K562 (cell line): ENCODE results near the gene SCRG1. TPM values are rescaled to one million over a fixed set of nuclear protein-coding genes. Genes with fewer than 3 reads are reported as not detected.

ENCODE experiments used
- BCL6 ChIP-seq: fragments of 250-450 bp; sonication (Bioruptor Pico); IDR thresholded peaks from 2 replicates; pipeline ENCODE4 v1.4.0; 2020
- JUNB ChIP-seq: fragments of 450-650 bp; formaldehyde crosslinking; conservative IDR thresholded peaks from 2 replicates; pipeline ENCODE4 v1.4.0; 2020; ENCODE audit warnings: mild to moderate bottlenecking
- KDM1A ChIP-seq, 2 experiments: fragments of 450-650 bp; IDR thresholded peaks; 2 replicates each; pipeline ENCODE4 v1.6.1; 2016; ENCODE audit warnings: mild to moderate bottlenecking in 2 of 2
- KDM2B ChIP-seq: fragments of 250-450 bp; sonication (Bioruptor Pico); IDR thresholded peaks from 2 replicates; pipeline ENCODE4 v1.8.0; 2021; ENCODE audit warnings: mild to moderate bottlenecking, moderate library complexity
- PCBP1 ChIP-seq: fragments of 200-400 bp; formaldehyde crosslinking; IDR thresholded peaks from 2 replicates; pipeline ENCODE4 v1.6.1; 2018; ENCODE audit warnings: mild to moderate bottlenecking, low read depth, low read length; ENCODE audit not compliant: poor library complexity, severe bottlenecking
- PHTF2 ChIP-seq: fragments of 250-450 bp; sonication (Bioruptor Pico); IDR thresholded peaks from 2 replicates; pipeline ENCODE4 v1.5.0; 2021; ENCODE audit warnings: mild to moderate bottlenecking
- PRMT5 ChIP-seq: sonication (generic); formaldehyde crosslinking; IDR thresholded peaks from 2 replicates; pipeline ENCODE4 v1.5.0; 2020; ENCODE audit warnings: missing genetic modification reagents
- SIN3A ChIP-seq, 2 experiments: fragments of 150-350 bp in 1 of 2; IDR thresholded peaks; 2 replicates each; pipeline ENCODE4 v1.6.1; 2011 to 2016; ENCODE audit warnings: borderline replicate concordance in 2 of 2, low read depth in 2 of 2, low read length in 2 of 2, mild to moderate bottlenecking in 2 of 2, moderate library complexity in 2 of 2; ENCODE audit not compliant: control insufficient read depth in 1 of 2
- STAT6 ChIP-seq: sonication (generic); formaldehyde crosslinking; IDR thresholded peaks from 2 replicates; pipeline ENCODE4 v1.8.1; 2023; ENCODE audit warnings: mild to moderate bottlenecking, missing genetic modification reagents
- TBL1XR1 ChIP-seq, 2 experiments: IDR thresholded peaks; 2 replicates each; pipeline ENCODE4 v1.6.1; 2012; ENCODE audit warnings: improper control_type of control experiment in 2 of 2, low read length in 2 of 2, mild to moderate bottlenecking in 1 of 2
- UBTF ChIP-seq, 2 experiments: IDR thresholded peaks; 2 replicates each; pipeline ENCODE4 v1.6.1; 2012; ENCODE audit warnings: improper control_type of control experiment in 2 of 2, low read depth in 2 of 2, low read length in 2 of 2, borderline replicate concordance in 1 of 2
- ZC3H8 ChIP-seq: fragments of 450-650 bp; IDR thresholded peaks from 2 replicates; pipeline ENCODE4 v1.6.1; 2017
- ZFP36 ChIP-seq: fragments of 150-350 bp; IDR thresholded peaks from 2 replicates; pipeline ENCODE4 v1.6.1; 2018; ENCODE audit warnings: low read length, low read depth; ENCODE audit not compliant: partially characterized antibody
- ZNF124 ChIP-seq: sonication (generic); formaldehyde crosslinking; IDR thresholded peaks from 2 replicates; pipeline ENCODE4 v1.8.1; 2022; ENCODE audit warnings: missing genetic modification reagents
- ZNF175 ChIP-seq: fragments of 200-800 bp; sonication (Bioruptor generic); IDR thresholded peaks from 2 replicates; pipeline ENCODE4 v1.6.1; 2016; ENCODE audit warnings: low read depth, mild to moderate bottlenecking, missing genetic modification characterization, missing compliant biosample characterization
- ZNF408 ChIP-seq: fragments of 250-450 bp; sonication (Bioruptor Pico); IDR thresholded peaks from 2 replicates; pipeline ENCODE4 v1.4.0; 2020; ENCODE audit warnings: low read depth, mild to moderate bottlenecking, moderate library complexity
- ZNF592 ChIP-seq: fragments of 450-650 bp; IDR thresholded peaks from 2 replicates; pipeline ENCODE4 v1.6.1; 2017; ENCODE audit warnings: antibody characterized with exemption, mild to moderate bottlenecking
- ZNF785 ChIP-seq: fragments of 250-450 bp; sonication (Bioruptor Pico); IDR thresholded peaks from 2 replicates; pipeline ENCODE4 v1.4.0; 2020; ENCODE audit warnings: mild to moderate bottlenecking
- polyA plus RNA-seq, 8 experiments: library from polyadenylated mRNA; depleted of rRNA in 4 of 8; stranded (reverse) in 5 of 8; unstranded in 3 of 8; fragments of >200 nt; fragmentation: Nextera tagmentation in 2 of 8; fragmentation: Illumina TruSeq in 1 of 8; extraction: Ambion mirVana in 2 of 8; extraction: Trizol in 1 of 8; gene quantifications; 2 replicates each; pipeline versions ENCODE4 v1.2.1 to v1.2.3, GENCODE V29; 2011 to 2014; ENCODE audit warnings: inconsistent platforms in 1 of 8, missing spikeins in 1 of 8
- total RNA-seq, 7 experiments: library from RNA; depleted of rRNA in 6 of 7; stranded (reverse); fragments of >200 nt in 6 of 7; fragmentation: Illumina TruSeq in 2 of 7; extraction: Trizol in 2 of 7; gene quantifications; 2 replicates each; pipeline versions ENCODE4 v1.2.1 to v1.2.3, GENCODE V29; 2011 to 2021; ENCODE audit warnings: low replicate concordance in 1 of 7

SCRG1 gene
- total and polyA plus RNA-seq, 9 of the 15 experiments (the other 6 are each of a cell fraction or from before 2014, with no cell fraction given) = 0.01 TPM; not detected in 7

GRCh38 chr4:173334891-173335752 lies 63.8 kb downstream of the SCRG1 start (continued):
- TF ChIP-seq ZNF592 (no peak), JUNB (CRISPR knock-in tag) (no peak), UBTF (IDR thresholded peaks at IDR 0.05; ENCODE audit: borderline replicate concordance in 1 of 2, low read depth in 2 of 2, low read length in 2 of 2) (no peak), PCBP1 (no peak), TBL1XR1 (IDR thresholded peaks at IDR 0.05; ENCODE audit: low read length in 2 of 2) (peak; percentile 55 to 68; a peak in 1 of 4 replicates), PRMT5 (CRISPR knock-in tag) (no peak), ZC3H8 (no peak), SIN3A (IDR thresholded peaks at IDR 0.05; ENCODE audit: borderline replicate concordance in 2 of 2, control insufficient read depth in 1 of 2, low read depth in 2 of 2, low read length in 2 of 2) (peak; percentile 40 to 72; a peak in 2 of 4 replicates), STAT6 (CRISPR knock-in tag) (no peak), KDM2B (CRISPR knock-in tag) (no peak), KDM1A (IDR thresholded peaks at IDR 0.05) (no peak), ZNF408 (CRISPR knock-in tag) (no peak), BCL6 (no peak), PHTF2 (CRISPR knock-in tag) (no peak), ZNF124 (no peak), ZFP36 (no peak), ZNF175 (CRISPR knock-in tag) (no peak), ZNF785 (no peak)
